Measurements from ENCODE around the gene CC2D2A.

DNA sequence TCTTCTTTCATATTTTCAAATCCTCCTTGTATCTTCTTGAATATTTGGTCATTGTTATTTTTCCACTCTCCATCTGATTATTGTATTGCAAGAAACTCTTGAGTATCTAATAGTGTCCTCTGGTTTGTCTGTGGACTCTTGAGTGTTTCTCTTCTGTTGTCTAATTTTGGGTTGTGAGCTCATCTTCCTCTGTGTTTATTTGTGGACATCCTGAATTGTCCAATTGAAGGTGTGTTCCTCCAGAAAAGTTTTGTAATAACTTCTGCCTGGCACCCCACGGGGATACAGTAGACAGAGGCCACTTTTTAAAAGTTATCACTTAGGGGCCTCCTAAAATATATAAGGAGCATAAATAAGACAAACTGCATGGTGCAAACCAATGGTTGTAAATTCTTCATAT, 3.1 kb upstream of the CC2D2A start:
- TF ChIP-seq, protein P1, sequence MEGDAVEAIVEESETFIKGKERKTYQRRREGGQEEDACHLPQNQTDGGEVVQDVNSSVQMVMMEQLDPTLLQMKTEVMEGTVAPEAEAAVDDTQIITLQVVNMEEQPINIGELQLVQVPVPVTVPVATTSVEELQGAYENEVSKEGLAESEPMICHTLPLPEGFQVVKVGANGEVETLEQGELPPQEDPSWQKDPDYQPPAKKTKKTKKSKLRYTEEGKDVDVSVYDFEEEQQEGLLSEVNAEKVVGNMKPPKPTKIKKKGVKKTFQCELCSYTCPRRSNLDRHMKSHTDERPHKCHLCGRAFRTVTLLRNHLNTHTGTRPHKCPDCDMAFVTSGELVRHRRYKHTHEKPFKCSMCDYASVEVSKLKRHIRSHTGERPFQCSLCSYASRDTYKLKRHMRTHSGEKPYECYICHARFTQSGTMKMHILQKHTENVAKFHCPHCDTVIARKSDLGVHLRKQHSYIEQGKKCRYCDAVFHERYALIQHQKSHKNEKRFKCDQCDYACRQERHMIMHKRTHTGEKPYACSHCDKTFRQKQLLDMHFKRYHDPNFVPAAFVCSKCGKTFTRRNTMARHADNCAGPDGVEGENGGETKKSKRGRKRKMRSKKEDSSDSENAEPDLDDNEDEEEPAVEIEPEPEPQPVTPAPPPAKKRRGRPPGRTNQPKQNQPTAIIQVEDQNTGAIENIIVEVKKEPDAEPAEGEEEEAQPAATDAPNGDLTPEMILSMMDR (IDR thresholded peaks at IDR 0.05; ENCODE audit: insufficient read depth, low read depth, low read length), result no peak
- TF ChIP-seq EZH2 (IDR thresholded peaks at IDR 0.05; ENCODE audit: insufficient read depth, low read length), result no peak

Data from astrocyte (in vitro differentiated cells and primary cell).